Mammary epithelial cell (primary cell): Measurements from ENCODE around the gene C7orf57.

ENCODE experiments used
- CTCF ChIP-seq, 2 donors: IDR thresholded peaks in 1 of 2; conservative IDR thresholded peaks in 1 of 2; 2 replicates each; pipeline ENCODE4 v1.5.1; 2011 to 2012; ENCODE audit warnings: inconsistent platforms in 2 of 2, low read length in 2 of 2, mild to moderate bottlenecking in 2 of 2, control low read depth in 1 of 2, low read depth in 1 of 2; ENCODE audit not compliant: insufficient read depth in 1 of 2; ENCODE audit errors: extremely low read depth in 1 of 2
- EZH2 ChIP-seq: IDR thresholded peaks from 2 replicates; pipeline ENCODE4 v1.6.1; 2012; ENCODE audit warnings: low read length, inconsistent platforms, borderline replicate concordance

- TF ChIP-seq CTCF (conservative IDR thresholded peaks at IDR 0.05 in 1 of 2, IDR thresholded peaks at IDR 0.05 in 1 of 2; ENCODE audit: extremely low read depth in 1 of 2, insufficient read depth in 1 of 2, low read depth in 1 of 2, low read length in 2 of 2): no peak
- no peak for TF ChIP-seq EZH2
These were observed 4.2 kb upstream of the C7orf57 start for GRCh38 chr7:48031111-48031510.
